Gastrocnemius medialis (tissue), 4 donors: Measurements from ENCODE around the gene TUFT1.

Source experiments
- CTCF ChIP-seq, 5 experiments: fragments of 450-650 bp in 3 of 5; fragments of 200-600 bp in 2 of 5; sonication (generic) in 2 of 5; IDR thresholded peaks in 4 of 5; conservative IDR thresholded peaks in 1 of 5; 1 replicate in 4 of 5; 2 replicates in 1 of 5; pipeline ENCODE4 v1.5.1; 2016 to 2019; ENCODE audit warnings: antibody characterized with exemption in 5 of 5, mild to moderate bottlenecking in 3 of 5, moderate library complexity in 3 of 5
- POLR2A ChIP-seq, 2 donors: fragments of 450-650 bp; IDR thresholded peaks; one replicate each; pipeline ENCODE4 v1.6.1; 2017; ENCODE audit warnings: antibody characterized with exemption in 2 of 2, mild to moderate bottlenecking in 2 of 2, moderate library complexity in 2 of 2

GRCh38 chr1:151618470-151618869 is 78.4 kb downstream of the TUFT1 start:
- TF ChIP-seq CTCF (IDR thresholded peaks at IDR 0.05 in 4 of 5, conservative IDR thresholded peaks at IDR 0.05 in 1 of 5): no peak
- no peak for TF ChIP-seq POLR2A (IDR thresholded peaks at IDR 0.05)
